Activated CD4-positive, alpha-beta T cell treated with anti-CD3 and anti-CD28 coated beads, Interleukin-2, amount 10 ng/mL, durations not matched to agents 7 days and 5 days (primary cell): ENCODE results near the gene ASB7. TPM values are rescaled to one million over a fixed set of nuclear protein-coding genes. Genes with fewer than 3 reads are reported as not detected.
"Not testable (repeated sequence)": the region's sequence is repeated elsewhere in the genome, so short reads cannot be mapped to it uniquely, and the experiment has no call there.

Source experiments
- CTCF ChIA-PET: fragments of 350-600 bp; sonication (Branson Sonifier 250); formaldehyde crosslinking; loops from one replicate; lab custom pipeline; 2021; ENCODE audit warnings: antibody characterized with exemption; lab: Charles Lee
- POLR2A ChIA-PET: fragments of 350-600 bp; sonication (Branson Sonifier 250); formaldehyde crosslinking; loops from one replicate; lab custom pipeline; 2021; ENCODE audit warnings: antibody characterized with exemption; lab: Charles Lee
- DNase-seq: peaks from one replicate; pipeline ENCODE4 v3.0.0-alpha.2; 2020
- H3K27ac Mint-ChIP-seq: one replicate; pipeline ENCODE4 v1.8.0; 2021; ENCODE audit warnings: mild to moderate bottlenecking, moderate library complexity, mixed read lengths
- H3K27me3 Mint-ChIP-seq: one replicate; pipeline ENCODE4 v1.8.0; 2021; ENCODE audit warnings: mixed read lengths
- H3K36me3 Mint-ChIP-seq: one replicate; pipeline ENCODE4 v1.8.0; 2021; ENCODE audit warnings: low read depth, mixed read lengths
- H3K4me1 Mint-ChIP-seq: one replicate; pipeline ENCODE4 v1.8.0; 2021; ENCODE audit warnings: mixed read lengths
- H3K4me3 Mint-ChIP-seq: one replicate; pipeline ENCODE4 v1.8.0; 2021; ENCODE audit warnings: mild to moderate bottlenecking, moderate library complexity, mixed read lengths
- H3K9me3 Mint-ChIP-seq: one replicate; pipeline ENCODE4 v1.8.0; 2021; ENCODE audit warnings: mixed read lengths
- total RNA-seq, 2 experiments: library from RNA; stranded (reverse); gene quantifications; one replicate each; pipeline ENCODE4 v1.2.3, GENCODE V29; 2021

ASB7 gene
- total RNA-seq, 2 experiments from 2014 or later, result 21.3 to 22.8 TPM

- CTCF ChIA-PET, result no interaction called here
- Mint-ChIP-seq H3K27ac (no peak overlapping the region), H3K4me3 (no peak overlapping the region), H3K4me1 (no peaks in the 10 kb centered on the region), H3K36me3 (no peaks in the 10 kb centered on the region), H3K27me3 (peaks cover 17% of the 10 kb centered on the region), H3K9me3 (no peaks in the 10 kb centered on the region)
- no peak for DNase-seq
- POLR2A ChIA-PET, result interaction anchor here (0.7 kb wide), 1 partner anchor 958 kb away, joined by 3 read pairs; no protein-coding TSS in a partner anchor
Observed at GRCh38 chr15:100663086-100663914, 60.9 kb downstream of the ASB7 start.

- H3K4me3 Mint-ChIP-seq, result no peak overlapping the region
- peaks cover 17% of the 10 kb centered on the region for H3K27me3 Mint-ChIP-seq
- POLR2A ChIA-PET, result no interaction called here
- no peaks in the 10 kb centered on the region for H3K36me3 Mint-ChIP-seq
- no peak for DNase-seq
- CTCF ChIA-PET, result no interaction called here
- no peaks in the 10 kb centered on the region for H3K9me3 Mint-ChIP-seq
- H3K4me1 Mint-ChIP-seq, result no peaks in the 10 kb centered on the region
- no peak overlapping the region for H3K27ac Mint-ChIP-seq
Observed at GRCh38 chr15:100663915-100664281, 61.5 kb downstream of the ASB7 start.

GRCh38 chr15:100665570-100665969 is 63.2 kb downstream of the ASB7 start:
- CTCF ChIA-PET, result no interaction called here
- DNase-seq, result no peak
- H3K27me3 Mint-ChIP-seq, result peaks cover 17% of the 10 kb centered on the region
- POLR2A ChIA-PET, result no interaction called here
- no peaks in the 10 kb centered on the region for H3K4me1 Mint-ChIP-seq
- no peaks in the 10 kb centered on the region for H3K9me3 Mint-ChIP-seq
- H3K27ac Mint-ChIP-seq, result no peak overlapping the region
- no peak overlapping the region for H3K4me3 Mint-ChIP-seq
- H3K36me3 Mint-ChIP-seq, result no peaks in the 10 kb centered on the region

GRCh38 chr15:100667405-100668347 is 65.3 kb downstream of the ASB7 start:
- ChIA-PET POLR2A (no interaction called here), CTCF (interaction anchor here (0.6 kb wide), 3 partner anchors 8 to 203 kb away, joined by 4 to 6 read pairs (median 4); no protein-coding TSS in a partner anchor)
- Mint-ChIP-seq H3K4me3 (no peak overlapping the region), H3K36me3 (no peaks in the 10 kb centered on the region), H3K27me3 (peaks cover 15% of the 10 kb centered on the region), H3K9me3 (no peaks in the 10 kb centered on the region), H3K4me1 (no peaks in the 10 kb centered on the region), H3K27ac (no peak overlapping the region)
- DNase-seq, result no peak

- H3K27ac Mint-ChIP-seq, result no peak overlapping the region
- H3K4me3 Mint-ChIP-seq, result no peak overlapping the region
- no peaks in the 10 kb centered on the region for H3K4me1 Mint-ChIP-seq
- ChIA-PET POLR2A (no interaction called here), CTCF (no interaction called here)
- peaks cover 14% of the 10 kb centered on the region for H3K27me3 Mint-ChIP-seq
- DNase-seq, result no peak
- no peaks in the 10 kb centered on the region for H3K36me3 Mint-ChIP-seq
- H3K9me3 Mint-ChIP-seq, result no peaks in the 10 kb centered on the region
Observed at GRCh38 chr15:100668348-100668745, 66.0 kb downstream of the ASB7 start.

- peaks cover 11% of the 10 kb centered on the region for H3K27me3 Mint-ChIP-seq
- no peak for DNase-seq
- H3K9me3 Mint-ChIP-seq, result no peaks in the 10 kb centered on the region
- no peak overlapping the region for H3K4me3 Mint-ChIP-seq
- H3K36me3 Mint-ChIP-seq, result no peaks in the 10 kb centered on the region
- H3K27ac Mint-ChIP-seq, result no peak overlapping the region
- CTCF ChIA-PET, result no interaction called here
- no peaks in the 10 kb centered on the region for H3K4me1 Mint-ChIP-seq
- POLR2A ChIA-PET, result no interaction called here
Observed at GRCh38 chr15:100669260-100669659, 66.9 kb downstream of the ASB7 start.

- Mint-ChIP-seq H3K4me3 (no peak overlapping the region), H3K36me3 (no peaks in the 10 kb centered on the region), H3K27me3 (peaks cover 4% of the 10 kb centered on the region), H3K9me3 (no peaks in the 10 kb centered on the region), H3K27ac (no peak overlapping the region), H3K4me1 (no peaks in the 10 kb centered on the region)
- ChIA-PET POLR2A (no interaction called here), CTCF (no interaction called here)
- DNase-seq, result no peak
Observed at GRCh38 chr15:100670505-100671021, 68.2 kb downstream of the ASB7 start.

- no peaks in the 10 kb centered on the region for H3K4me1 Mint-ChIP-seq
- no peaks in the 10 kb centered on the region for H3K36me3 Mint-ChIP-seq
- ChIA-PET POLR2A (no interaction called here), CTCF (interaction anchor here (1.6 kb wide), 1 partner anchor 13 kb away, joined by 3 read pairs; no protein-coding TSS in a partner anchor)
- no peaks in the 10 kb centered on the region for H3K9me3 Mint-ChIP-seq
- DNase-seq, result no peak
- peaks cover 7% of the 10 kb centered on the region for H3K27me3 Mint-ChIP-seq
- no peak overlapping the region for H3K27ac Mint-ChIP-seq
- H3K4me3 Mint-ChIP-seq, result no peak overlapping the region
Observed at GRCh38 chr15:100671124-100671680, 68.8 kb downstream of the ASB7 start.

GRCh38 chr15:100671858-100672543 is 69.6 kb downstream of the ASB7 start:
- Mint-ChIP-seq H3K4me1 (no peaks in the 10 kb centered on the region), H3K9me3 (no peaks in the 10 kb centered on the region), H3K27me3 (peaks cover 11% of the 10 kb centered on the region), H3K36me3 (no peaks in the 10 kb centered on the region), H3K4me3 (no peak overlapping the region), H3K27ac (no peak overlapping the region)
- DNase-seq, result no peak
- CTCF ChIA-PET, result interaction anchor here (0.6 to 1.6 kb wide), 2 partner anchors 12 to 171 kb away, joined by 3 read pairs; no protein-coding TSS in a partner anchor
- POLR2A ChIA-PET, result interaction anchor here (0.6 kb wide), 1 partner anchor 335 kb away, joined by 3 read pairs; no protein-coding TSS in a partner anchor

GRCh38 chr15:100672959-100673358 is 70.6 kb downstream of the ASB7 start:
- H3K27ac Mint-ChIP-seq, result no peak overlapping the region
- POLR2A ChIA-PET, result interaction anchor here (0.6 kb wide), 1 partner anchor 334 kb away, joined by 3 read pairs; no protein-coding TSS in a partner anchor
- CTCF ChIA-PET, result interaction anchor here (0.6 kb wide), 1 partner anchor 172 kb away, joined by 3 read pairs; no protein-coding TSS in a partner anchor

GRCh38 chr15:100679151-100679550 is 76.8 kb downstream of the ASB7 start:
- H3K4me3 Mint-ChIP-seq, H3K27ac Mint-ChIP-seq, H3K36me3 Mint-ChIP-seq, H3K9me3 Mint-ChIP-seq, POLR2A ChIA-PET, DNase-seq, H3K4me1 Mint-ChIP-seq: not testable (repeated sequence)
- H3K27me3 Mint-ChIP-seq, result peaks cover 21% of the 10 kb centered on the region
- CTCF ChIA-PET, result interaction anchor here (0.8 kb wide), 1 partner anchor 330 kb away, joined by 5 read pairs; no protein-coding TSS in a partner anchor

More at GRCh38 chr15:100672959-100673358, 70.6 kb downstream of the ASB7 start:
- H3K4me3 Mint-ChIP-seq, result no peak overlapping the region
- no peaks in the 10 kb centered on the region for H3K9me3 Mint-ChIP-seq
- no peaks in the 10 kb centered on the region for H3K4me1 Mint-ChIP-seq
- H3K27me3 Mint-ChIP-seq, result peaks cover 18% of the 10 kb centered on the region
- DNase-seq, result no peak
- no peaks in the 10 kb centered on the region for H3K36me3 Mint-ChIP-seq

- CTCF ChIA-PET, result no interaction called here
- no peaks in the 10 kb centered on the region for H3K36me3 Mint-ChIP-seq
- peaks cover 16% of the 10 kb centered on the region for H3K27me3 Mint-ChIP-seq
- DNase-seq, result no peak
- no peaks in the 10 kb centered on the region for H3K9me3 Mint-ChIP-seq
- H3K4me3 Mint-ChIP-seq, result no peak overlapping the region
- POLR2A ChIA-PET, result no interaction called here
- H3K27ac Mint-ChIP-seq, result no peak overlapping the region
- no peaks in the 10 kb centered on the region for H3K4me1 Mint-ChIP-seq
Observed at GRCh38 chr15:100680726-100681125, 78.3 kb downstream of the ASB7 start.
